Trophoblast cell (in vitro differentiated cells and primary cell): Measurements from ENCODE around the gene WFDC1.
A peak's percentile ranks its signal among the peaks of the same experiment; 100 is the strongest.

Source experiments
- DNase-seq, 2 donors: peaks; one replicate each; pipeline ENCODE4 v3.0.0-alpha.2; 2016
- H2AFZ ChIP-seq: 2 replicates; pipeline ENCODE4 v1.6.1; 2013; ENCODE audit warnings: low read length, moderate library complexity, mild to moderate bottlenecking; ENCODE audit not compliant: insufficient read depth, poor library complexity
- H2AK5ac ChIP-seq: 2 replicates; pipeline ENCODE4 v1.6.1; 2013; ENCODE audit warnings: mild to moderate bottlenecking, low read length
- H2BK120ac ChIP-seq: 2 replicates; pipeline ENCODE4 v1.6.1; 2013; ENCODE audit warnings: low read length, mild to moderate bottlenecking, moderate library complexity; ENCODE audit not compliant: insufficient read depth, poor library complexity
- H2BK12ac ChIP-seq: 2 replicates; pipeline ENCODE4 v1.6.1; 2013; ENCODE audit warnings: mild to moderate bottlenecking, low read length, moderate library complexity
- H2BK5ac ChIP-seq: 2 replicates; pipeline ENCODE4 v1.6.1; 2013; ENCODE audit warnings: low read length, low read depth, moderate library complexity, mild to moderate bottlenecking; ENCODE audit not compliant: poor library complexity
- H3K14ac ChIP-seq: 2 replicates; pipeline ENCODE4 v1.6.1; 2013; ENCODE audit warnings: mild to moderate bottlenecking, low read length
- H3K18ac ChIP-seq: 2 replicates; pipeline ENCODE4 v1.6.1; 2013; ENCODE audit warnings: mild to moderate bottlenecking, low read length
- H3K23ac ChIP-seq: 2 replicates; pipeline ENCODE4 v1.6.1; 2013; ENCODE audit warnings: low read length
- H3K27ac ChIP-seq: 2 replicates; pipeline ENCODE4 v1.5.1; 2013; ENCODE audit warnings: low read depth, mild to moderate bottlenecking, inconsistent platforms, low read length, moderate library complexity
- H3K27me3 ChIP-seq: 2 replicates; pipeline ENCODE4 v1.6.1; 2013; ENCODE audit warnings: inconsistent platforms, mild to moderate bottlenecking, low read length, moderate library complexity; ENCODE audit not compliant: insufficient read depth
- H3K36me3 ChIP-seq, 2 experiments: 1 replicate in 1 of 2; 2 replicates in 1 of 2; pipeline ENCODE4 v1.6.1; 2013; ENCODE audit warnings: low read length in 2 of 2, mild to moderate bottlenecking in 2 of 2, moderate library complexity in 1 of 2; ENCODE audit not compliant: insufficient read depth in 2 of 2, control insufficient read depth in 1 of 2
- H3K4ac ChIP-seq: 2 replicates; pipeline ENCODE4 v1.6.1; 2013; ENCODE audit warnings: low read depth, mild to moderate bottlenecking, low read length, moderate library complexity
- H3K4me1 ChIP-seq, 2 experiments: 1 replicate in 1 of 2; 2 replicates in 1 of 2; pipeline ENCODE4 v1.6.1; 2013; ENCODE audit warnings: low read length in 2 of 2, mild to moderate bottlenecking in 2 of 2, moderate library complexity in 1 of 2; ENCODE audit not compliant: insufficient read depth in 2 of 2, control insufficient read depth in 1 of 2
- H3K4me2 ChIP-seq: 2 replicates; pipeline ENCODE4 v1.6.1; 2013; ENCODE audit warnings: inconsistent platforms, mild to moderate bottlenecking, low read length, moderate library complexity
- H3K4me3 ChIP-seq: 2 replicates; pipeline ENCODE4 v1.5.1; 2013; ENCODE audit warnings: mild to moderate bottlenecking, low read depth, low read length, inconsistent platforms
- H3K79me1 ChIP-seq: one replicate; pipeline ENCODE4 v1.6.1; 2013; ENCODE audit warnings: low read length
- H3K79me2 ChIP-seq: 2 replicates; pipeline ENCODE4 v1.6.1; 2013; ENCODE audit warnings: low read length, mild to moderate bottlenecking; ENCODE audit not compliant: control insufficient read depth, insufficient read depth, poor library complexity
- H3K9ac ChIP-seq: 2 replicates; pipeline ENCODE4 v1.6.1; 2013; ENCODE audit warnings: mild to moderate bottlenecking, low read length
- H3K9me3 ChIP-seq: 2 replicates; pipeline ENCODE4 v1.6.1; 2013; ENCODE audit warnings: low read depth, mild to moderate bottlenecking, control low read depth, inconsistent platforms, low read length; ENCODE audit not compliant: insufficient read depth
- H4K12ac ChIP-seq: 2 replicates; pipeline ENCODE4 v1.6.1; 2013; ENCODE audit warnings: low read depth, mild to moderate bottlenecking, low read length, moderate library complexity
- H4K8ac ChIP-seq: 2 replicates; pipeline ENCODE4 v1.6.1; 2013; ENCODE audit warnings: low read depth, mild to moderate bottlenecking, low read length, moderate library complexity
- H4K91ac ChIP-seq: one replicate; pipeline ENCODE4 v1.6.1; 2013; ENCODE audit warnings: low read depth, mild to moderate bottlenecking, low read length, moderate library complexity
- WGBS: extraction: QIAGEN DNeasy Blood & Tissue Kit; methylation state at CpG from one replicate; pipeline ENCODE4 v1.1.7; 2013; ENCODE audit warnings: missing lambda C conversion rate; ENCODE audit not compliant: insufficient read length, insufficient coverage; ENCODE audit errors: extremely low coverage; 5-methylcytosine and 5-hydroxymethylcytosine counted together

WFDC1 gene

GRCh38 chr16:84262031-84262430, 32.6 kb upstream of the WFDC1 start:
- Histone ChIP-seq H3K36me3 (no peaks in the 10 kb centered on the region), H2BK120ac (no peak overlapping the region), H2AFZ (no peak overlapping the region), H4K8ac (no peak overlapping the region), H3K79me1 (no peaks in the 10 kb centered on the region), H4K91ac (no peak overlapping the region), H3K9ac (no peak overlapping the region), H3K4ac (no peak overlapping the region), H3K4me1 (peaks cover 0 to 3% of the 10 kb centered on the region in 2 experiments), H2BK5ac (no peak overlapping the region), H4K12ac (no peak overlapping the region), H3K18ac (no peak overlapping the region), H3K4me2 (no peak overlapping the region), H3K79me2 (no peaks in the 10 kb centered on the region), H3K4me3 (no peak overlapping the region), H3K14ac (no peak overlapping the region), H3K27me3 (no peaks in the 10 kb centered on the region), H2BK12ac (no peak overlapping the region), H3K23ac (no peak overlapping the region), H3K9me3 (no peaks in the 10 kb centered on the region), H3K27ac (no peak overlapping the region), H2AK5ac (no peak overlapping the region)
- no CpG with 5 or more reads among the region's 4 CpGs for WGBS
- no peak for DNase-seq

- no peak overlapping the region for H3K14ac ChIP-seq
- H3K36me3 ChIP-seq, result no peaks in the 10 kb centered on the region
- H4K12ac ChIP-seq, result no peak overlapping the region
- no peaks in the 10 kb centered on the region for H3K79me1 ChIP-seq
- H3K9ac ChIP-seq, result no peak overlapping the region
- H2BK5ac ChIP-seq, result no peak overlapping the region
- H3K9me3 ChIP-seq, result no peaks in the 10 kb centered on the region
- H3K23ac ChIP-seq, result no peak overlapping the region
- no peak overlapping the region for H2AK5ac ChIP-seq
- no peaks in the 10 kb centered on the region for H3K27me3 ChIP-seq
- no peak overlapping the region for H2BK12ac ChIP-seq
- WGBS, result no CpG with 5 or more reads among the region's 3 CpGs
- no peak overlapping the region for H3K18ac ChIP-seq
- H2AFZ ChIP-seq, result no peak overlapping the region
- no peak overlapping the region for H2BK120ac ChIP-seq
- peaks cover 0 to 3% of the 10 kb centered on the region in 2 experiments for H3K4me1 ChIP-seq
- H3K4me3 ChIP-seq, result no peak overlapping the region
- H3K4me2 ChIP-seq, result no peak overlapping the region
- no peak overlapping the region for H3K27ac ChIP-seq
- H4K91ac ChIP-seq, result no peak overlapping the region
- no peak overlapping the region for H4K8ac ChIP-seq
- H3K79me2 ChIP-seq, result no peaks in the 10 kb centered on the region
- no peak overlapping the region for H3K4ac ChIP-seq
- DNase-seq, result no peak
Observed at GRCh38 chr16:84262939-84263338, 31.7 kb upstream of the WFDC1 start.

- H3K18ac ChIP-seq, result no peak overlapping the region
- no peaks in the 10 kb centered on the region for H3K79me1 ChIP-seq
- H2AK5ac ChIP-seq, result no peak overlapping the region
- peak overlapping the region; percentile 20 for H2AFZ ChIP-seq
- no peak overlapping the region for H3K23ac ChIP-seq
- H4K8ac ChIP-seq, result peak overlapping the region; percentile 1
- peaks cover 0 to 3% of the 10 kb centered on the region in 2 experiments for H3K4me1 ChIP-seq
- H3K14ac ChIP-seq, result no peak overlapping the region
- H3K27me3 ChIP-seq, result no peaks in the 10 kb centered on the region
- H3K36me3 ChIP-seq, result no peaks in the 10 kb centered on the region
- no peak overlapping the region for H2BK120ac ChIP-seq
- no peaks in the 10 kb centered on the region for H3K9me3 ChIP-seq
- H3K27ac ChIP-seq, result no peak overlapping the region
- no peak overlapping the region for H3K4ac ChIP-seq
- no peak overlapping the region for H4K12ac ChIP-seq
- peak; percentile 48 to 78 for DNase-seq
- no peaks in the 10 kb centered on the region for H3K79me2 ChIP-seq
- no peak overlapping the region for H2BK12ac ChIP-seq
- no peak overlapping the region for H4K91ac ChIP-seq
- no peak overlapping the region for H2BK5ac ChIP-seq
- H3K4me2 ChIP-seq, result peak overlapping the region; percentile 46
- WGBS, result no CpG with 5 or more reads among the region's 4 CpGs
- H3K4me3 ChIP-seq, result no peak overlapping the region
- H3K9ac ChIP-seq, result no peak overlapping the region
Observed at GRCh38 chr16:84266451-84266850, 28.2 kb upstream of the WFDC1 start.

- Histone ChIP-seq H2AFZ (no peak overlapping the region), H2BK120ac (no peak overlapping the region), H2BK12ac (no peak overlapping the region), H3K4me3 (no peak overlapping the region), H4K91ac (no peak overlapping the region), H4K8ac (no peak overlapping the region), H3K79me2 (no peaks in the 10 kb centered on the region), H3K4ac (no peak overlapping the region), H3K18ac (no peak overlapping the region), H3K9ac (no peak overlapping the region), H2BK5ac (no peak overlapping the region), H3K14ac (no peak overlapping the region), H2AK5ac (no peak overlapping the region), H3K9me3 (no peaks in the 10 kb centered on the region), H3K27me3 (no peaks in the 10 kb centered on the region), H3K79me1 (no peaks in the 10 kb centered on the region), H3K4me1 (peaks cover 0 to 3% of the 10 kb centered on the region in 2 experiments), H3K23ac (no peak overlapping the region), H3K4me2 (no peak overlapping the region), H4K12ac (no peak overlapping the region), H3K27ac (no peak overlapping the region), H3K36me3 (no peaks in the 10 kb centered on the region)
- DNase-seq, result no peak
- WGBS, result no CpG with 5 or more reads among the region's 4 CpGs
Observed at GRCh38 chr16:84267380-84267779, 27.3 kb upstream of the WFDC1 start.
